ENCODE measurements around the gene BCKDHB.

The BCKDHB gene

DNA sequence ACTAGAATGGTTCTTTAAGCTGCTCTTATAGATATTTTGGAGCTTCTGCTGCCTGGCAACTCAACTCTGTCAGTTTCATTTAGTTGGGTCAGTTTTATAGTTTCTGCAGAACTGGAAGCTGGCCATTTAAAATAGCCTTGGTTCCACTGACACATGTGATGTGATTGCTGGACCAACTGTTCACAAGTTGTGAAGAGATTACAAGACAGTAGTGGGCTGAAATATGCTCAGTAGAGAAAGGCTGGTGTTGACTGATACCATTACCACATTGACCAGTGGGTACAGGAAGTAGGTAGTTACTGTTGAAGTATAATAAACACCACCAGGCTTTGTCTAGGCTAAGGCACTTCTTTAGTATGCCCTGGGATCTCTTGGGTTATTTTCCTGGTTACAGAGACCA is 39.0 kb downstream of the BCKDHB start:
- TF ChIP-seq, protein P1, sequence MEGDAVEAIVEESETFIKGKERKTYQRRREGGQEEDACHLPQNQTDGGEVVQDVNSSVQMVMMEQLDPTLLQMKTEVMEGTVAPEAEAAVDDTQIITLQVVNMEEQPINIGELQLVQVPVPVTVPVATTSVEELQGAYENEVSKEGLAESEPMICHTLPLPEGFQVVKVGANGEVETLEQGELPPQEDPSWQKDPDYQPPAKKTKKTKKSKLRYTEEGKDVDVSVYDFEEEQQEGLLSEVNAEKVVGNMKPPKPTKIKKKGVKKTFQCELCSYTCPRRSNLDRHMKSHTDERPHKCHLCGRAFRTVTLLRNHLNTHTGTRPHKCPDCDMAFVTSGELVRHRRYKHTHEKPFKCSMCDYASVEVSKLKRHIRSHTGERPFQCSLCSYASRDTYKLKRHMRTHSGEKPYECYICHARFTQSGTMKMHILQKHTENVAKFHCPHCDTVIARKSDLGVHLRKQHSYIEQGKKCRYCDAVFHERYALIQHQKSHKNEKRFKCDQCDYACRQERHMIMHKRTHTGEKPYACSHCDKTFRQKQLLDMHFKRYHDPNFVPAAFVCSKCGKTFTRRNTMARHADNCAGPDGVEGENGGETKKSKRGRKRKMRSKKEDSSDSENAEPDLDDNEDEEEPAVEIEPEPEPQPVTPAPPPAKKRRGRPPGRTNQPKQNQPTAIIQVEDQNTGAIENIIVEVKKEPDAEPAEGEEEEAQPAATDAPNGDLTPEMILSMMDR (IDR thresholded peaks at IDR 0.05; ENCODE audit: extremely low read depth, insufficient read depth, missing control alignments), result no peak
- in situ Hi-C loops (cut with MboI; ENCODE audit: low pct_unique_long_range_greater_than_20kb, low sequenced_read_pairs, unreplicated experiment), result no loop called here
- DNase-seq (ENCODE audit: low spot score), result no peak

DNA sequence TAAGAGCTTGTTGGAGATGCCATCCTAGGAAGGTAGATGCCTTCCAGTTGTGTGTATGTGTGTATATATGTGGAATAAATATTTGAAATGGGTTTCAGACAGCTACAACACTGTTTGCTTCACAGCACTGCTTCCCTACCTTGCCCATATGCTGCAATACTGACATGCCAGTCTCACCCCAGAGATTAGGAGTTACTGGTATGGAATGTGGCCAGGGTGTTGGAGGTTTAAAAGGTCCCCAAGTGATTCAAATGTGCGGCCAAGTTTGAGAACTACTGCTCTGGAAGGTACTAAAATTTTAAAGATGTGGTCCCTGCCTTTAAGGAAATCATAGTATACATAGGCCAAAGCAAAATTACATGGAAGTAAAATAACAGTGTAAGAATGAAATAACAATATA is 39.5 kb downstream of the BCKDHB start:
- no peak for DNase-seq (ENCODE audit: low spot score)
- TF ChIP-seq, protein P1 (IDR thresholded peaks at IDR 0.05; ENCODE audit: extremely low read depth, insufficient read depth, missing control alignments), result no peak
- in situ Hi-C loops (cut with MboI; ENCODE audit: low pct_unique_long_range_greater_than_20kb, low sequenced_read_pairs, unreplicated experiment), result no loop called here

DNA sequence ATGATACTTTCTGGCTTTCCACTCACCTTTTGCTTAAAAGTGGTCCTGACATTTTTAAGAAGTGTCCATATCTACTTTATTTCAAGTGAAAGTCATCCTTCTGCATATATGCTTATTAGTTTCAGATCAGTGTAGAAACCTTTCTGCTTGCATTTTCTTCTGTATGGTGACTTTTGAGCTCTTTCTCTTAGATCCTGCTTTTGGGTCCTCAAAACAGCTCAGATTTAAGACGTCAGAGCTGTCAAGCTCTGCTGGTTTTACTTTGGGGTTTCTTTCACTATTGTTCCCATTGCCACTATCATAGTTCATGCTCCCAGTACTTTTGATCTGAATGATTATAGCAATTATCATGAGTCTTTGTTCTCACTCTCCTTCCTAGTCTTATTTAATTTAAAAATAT is 41.7 kb downstream of the BCKDHB start:
- DNase-seq (ENCODE audit: low spot score), result no peak

DNA sequence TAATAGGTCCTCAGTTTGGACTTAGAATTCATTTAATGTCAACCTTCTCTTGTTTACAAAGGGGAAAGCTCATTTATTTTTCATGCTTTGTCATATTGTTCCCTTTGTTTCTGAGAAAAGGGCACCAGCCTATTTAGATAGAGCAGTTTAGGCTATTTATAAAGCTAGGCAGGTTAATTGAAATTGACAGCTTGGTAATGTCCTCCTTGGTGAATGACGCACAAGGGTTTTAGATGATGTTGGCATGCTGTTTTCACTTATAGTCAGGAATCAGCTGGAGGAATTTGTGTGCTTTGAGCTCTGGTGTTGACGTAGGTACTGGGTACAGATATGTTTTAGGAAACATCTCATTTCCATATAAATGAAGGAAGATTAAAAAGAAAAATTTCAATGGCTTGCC is 45.2 kb downstream of the BCKDHB start:
- TF ChIP-seq, protein P1 (IDR thresholded peaks at IDR 0.05; ENCODE audit: extremely low read depth, insufficient read depth, missing control alignments), result no peak
- DNase-seq (ENCODE audit: low spot score), result no peak
- in situ Hi-C loops (cut with MboI; ENCODE audit: low pct_unique_long_range_greater_than_20kb, low sequenced_read_pairs, unreplicated experiment), result no loop called here

More for the DNA sequence above, 41.7 kb downstream of the BCKDHB start:
- TF ChIP-seq, protein P1 (IDR thresholded peaks at IDR 0.05; ENCODE audit: extremely low read depth, insufficient read depth, missing control alignments), result no peak
- in situ Hi-C loops (cut with MboI; ENCODE audit: low pct_unique_long_range_greater_than_20kb, low sequenced_read_pairs, unreplicated experiment), result no loop called here

DNA sequence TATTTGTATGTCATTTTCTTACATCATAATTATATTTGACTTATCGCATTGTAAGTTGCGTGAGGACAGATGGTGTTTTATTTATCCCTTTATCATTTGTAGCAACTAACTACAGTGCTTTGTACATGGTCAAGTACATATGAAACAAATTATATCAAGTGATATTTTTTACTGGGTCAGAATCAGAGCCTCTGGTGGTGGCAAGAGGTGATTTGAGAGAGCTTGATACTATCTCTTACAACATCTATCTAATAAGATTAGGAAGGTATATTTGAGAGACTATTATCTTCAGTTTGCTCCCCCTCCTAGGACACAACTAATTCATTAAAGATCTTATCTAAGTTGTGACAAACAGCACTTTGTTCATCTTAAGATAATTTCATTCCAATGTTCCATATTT is 47.7 kb downstream of the BCKDHB start:
- in situ Hi-C loops (cut with MboI; ENCODE audit: low pct_unique_long_range_greater_than_20kb, low sequenced_read_pairs, unreplicated experiment), result no loop called here
- TF ChIP-seq, protein P1 (IDR thresholded peaks at IDR 0.05; ENCODE audit: extremely low read depth, insufficient read depth, missing control alignments), result no peak
- no peak for DNase-seq (ENCODE audit: low spot score)

DNA sequence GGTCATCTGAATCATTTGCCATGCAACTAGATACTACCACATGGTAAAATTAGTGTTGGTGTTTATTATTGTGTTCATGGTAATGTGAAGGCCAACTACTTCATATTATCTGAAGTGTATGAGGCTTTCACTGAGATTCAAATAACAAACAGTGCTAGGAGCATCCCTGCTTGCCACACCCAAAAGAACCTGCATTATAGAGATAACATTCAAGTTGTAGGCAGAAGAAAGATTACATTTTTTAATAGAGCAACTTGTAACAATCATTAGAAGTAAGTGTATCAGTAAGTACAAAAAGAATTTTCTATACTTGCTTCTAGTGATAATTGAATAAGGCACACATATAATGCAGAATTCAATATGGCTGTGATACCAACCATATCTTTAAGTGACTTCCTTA is 49.8 kb downstream of the BCKDHB start:
- in situ Hi-C loops (cut with MboI; ENCODE audit: low pct_unique_long_range_greater_than_20kb, low sequenced_read_pairs, unreplicated experiment), result no loop called here
- TF ChIP-seq, protein P1 (IDR thresholded peaks at IDR 0.05; ENCODE audit: extremely low read depth, insufficient read depth, missing control alignments), result no peak
- DNase-seq (ENCODE audit: low spot score), result no peak

DNA sequence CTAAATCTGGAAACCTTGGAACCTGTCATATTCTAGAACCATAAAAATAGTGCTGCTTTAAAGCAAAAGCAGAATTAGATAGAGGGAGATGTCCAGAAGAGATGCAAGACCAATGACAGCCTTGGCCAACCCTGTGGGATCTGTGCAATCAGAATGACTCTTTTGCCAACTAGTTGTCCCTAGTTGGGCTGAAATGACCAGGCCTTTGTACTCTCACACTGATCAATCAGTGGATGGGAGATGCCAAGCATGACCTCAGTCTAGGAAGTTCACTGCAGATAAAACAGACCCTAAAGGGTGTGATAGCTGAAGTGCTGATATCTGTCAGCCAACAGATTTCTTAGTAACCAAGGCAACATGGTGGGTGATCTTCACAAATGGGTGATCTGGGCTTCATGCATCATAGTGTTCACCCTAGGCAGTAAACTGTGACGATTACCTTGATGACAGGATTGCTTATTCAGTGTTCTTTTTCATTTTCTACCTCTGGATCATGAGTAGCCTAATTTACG is 52.1 kb downstream of the BCKDHB start:
- in situ Hi-C loops (cut with MboI; ENCODE audit: low pct_unique_long_range_greater_than_20kb, low sequenced_read_pairs, unreplicated experiment), result no loop called here
- TF ChIP-seq, protein P1 (IDR thresholded peaks at IDR 0.05; ENCODE audit: extremely low read depth, insufficient read depth, missing control alignments), result no peak
- no peak for DNase-seq (ENCODE audit: low spot score)

Measured in GM13977 (cell line).